ENCODE results near the gene PIP5K1B.

PIP5K1B gene

GRCh38 chr9:68914751-68915150 is 209.7 kb downstream of the PIP5K1B start:
- Histone ChIP-seq H3K36me3 (ENCODE audit: control insufficient read depth, low read length) (no peaks in the 10 kb centered on the region), H3K4me1 (ENCODE audit: control insufficient read depth, low read length) (peaks cover 8% of the 10 kb centered on the region)

GRCh38 chr9:68919661-68920060 is 214.6 kb downstream of the PIP5K1B start:
- no peaks in the 10 kb centered on the region for H3K9me2 ChIP-seq (replicated peaks; ENCODE audit: control insufficient read depth, low read length)
- no peaks in the 10 kb centered on the region for H4K20me1 ChIP-seq (ENCODE audit: control insufficient read depth, insufficient read depth, low read depth, low read length)
- no peak overlapping the region for H3K27ac ChIP-seq (ENCODE audit: low read depth, low read length)
- peak overlapping the region; percentile 45 for H3K4me3 ChIP-seq (ENCODE audit: low read length)
- H3K9me3 ChIP-seq (ENCODE audit: control insufficient read depth, insufficient read depth, low read length), result no peaks in the 10 kb centered on the region
- peak overlapping the region; percentile 63 for H3K4me2 ChIP-seq (ENCODE audit: low read length)
- peaks cover 19% of the 10 kb centered on the region for H3K4me1 ChIP-seq (ENCODE audit: control insufficient read depth, low read length)
- H3K27me3 ChIP-seq (ENCODE audit: control insufficient read depth, low read length), result peaks cover 25% of the 10 kb centered on the region
- H3K36me3 ChIP-seq (ENCODE audit: control insufficient read depth, low read length), result no peaks in the 10 kb centered on the region
- H3K79me2 ChIP-seq (ENCODE audit: control insufficient read depth, low read length), result no peaks in the 10 kb centered on the region
- peaks cover 8% of the 10 kb centered on the region for H3F3A ChIP-seq (ENCODE audit: control insufficient read depth, insufficient read depth)
- TF ChIP-seq EZH2phosphoT487 (IDR thresholded peaks at IDR 0.05; ENCODE audit: borderline replicate concordance, low read length) (no peak), CTCF (IDR thresholded peaks at IDR 0.05; ENCODE audit: low read depth, low read length, poor library complexity, severe bottlenecking) (no peak)

More at GRCh38 chr9:68914751-68915150, 209.7 kb downstream of the PIP5K1B start:
- Histone ChIP-seq H3K4me3 (ENCODE audit: low read length) (no peak overlapping the region), H3K27ac (ENCODE audit: low read depth, low read length) (no peak overlapping the region), H3K79me2 (ENCODE audit: control insufficient read depth, low read length) (no peaks in the 10 kb centered on the region), H4K20me1 (ENCODE audit: control insufficient read depth, insufficient read depth, low read depth, low read length) (no peaks in the 10 kb centered on the region), H3F3A (ENCODE audit: control insufficient read depth, insufficient read depth) (peaks cover 5% of the 10 kb centered on the region), H3K9me2 (replicated peaks; ENCODE audit: control insufficient read depth, low read length) (no peaks in the 10 kb centered on the region), H3K9me3 (ENCODE audit: control insufficient read depth, insufficient read depth, low read length) (no peaks in the 10 kb centered on the region), H3K27me3 (ENCODE audit: control insufficient read depth, low read length) (peaks cover 27% of the 10 kb centered on the region), H3K4me2 (ENCODE audit: low read length) (no peak overlapping the region)
- TF ChIP-seq EZH2phosphoT487 (IDR thresholded peaks at IDR 0.05; ENCODE audit: borderline replicate concordance, low read length) (no peak), CTCF (IDR thresholded peaks at IDR 0.05; ENCODE audit: low read depth, low read length, poor library complexity, severe bottlenecking) (no peak)

- Histone ChIP-seq H3K9me3 (ENCODE audit: control insufficient read depth, insufficient read depth, low read length) (no peaks in the 10 kb centered on the region), H3K79me2 (ENCODE audit: control insufficient read depth, low read length) (no peaks in the 10 kb centered on the region), H3K4me1 (ENCODE audit: control insufficient read depth, low read length) (peaks cover 19% of the 10 kb centered on the region), H3K36me3 (ENCODE audit: control insufficient read depth, low read length) (no peaks in the 10 kb centered on the region), H3K4me2 (ENCODE audit: low read length) (no peak overlapping the region), H3K27ac (ENCODE audit: low read depth, low read length) (no peak overlapping the region), H3K4me3 (ENCODE audit: low read length) (no peak overlapping the region), H4K20me1 (ENCODE audit: control insufficient read depth, insufficient read depth, low read depth, low read length) (no peaks in the 10 kb centered on the region), H3F3A (ENCODE audit: control insufficient read depth, insufficient read depth) (peaks cover 8% of the 10 kb centered on the region), H3K9me2 (replicated peaks; ENCODE audit: control insufficient read depth, low read length) (no peaks in the 10 kb centered on the region), H3K27me3 (ENCODE audit: control insufficient read depth, low read length) (peaks cover 20% of the 10 kb centered on the region)
- no peak for TF ChIP-seq CTCF (IDR thresholded peaks at IDR 0.05; ENCODE audit: low read depth, low read length, poor library complexity, severe bottlenecking)
These were observed 215.9 kb downstream of the PIP5K1B start for GRCh38 chr9:68920921-68921320.

GRCh38 chr9:68923480-68923879 is 218.4 kb downstream of the PIP5K1B start:
- Histone ChIP-seq H3K9me3 (ENCODE audit: control insufficient read depth, insufficient read depth, low read length) (no peaks in the 10 kb centered on the region), H3F3A (ENCODE audit: control insufficient read depth, insufficient read depth) (peaks cover 8% of the 10 kb centered on the region), H3K9me2 (replicated peaks; ENCODE audit: control insufficient read depth, low read length) (no peaks in the 10 kb centered on the region), H4K20me1 (ENCODE audit: control insufficient read depth, insufficient read depth, low read depth, low read length) (no peaks in the 10 kb centered on the region), H3K36me3 (ENCODE audit: control insufficient read depth, low read length) (no peaks in the 10 kb centered on the region), H3K27me3 (ENCODE audit: control insufficient read depth, low read length) (peaks cover 18% of the 10 kb centered on the region), H3K4me3 (ENCODE audit: low read length) (no peak overlapping the region), H3K4me2 (ENCODE audit: low read length) (no peak overlapping the region), H3K27ac (ENCODE audit: low read depth, low read length) (no peak overlapping the region), H3K4me1 (ENCODE audit: control insufficient read depth, low read length) (peaks cover 15% of the 10 kb centered on the region), H3K79me2 (ENCODE audit: control insufficient read depth, low read length) (no peaks in the 10 kb centered on the region)
- TF ChIP-seq EZH2phosphoT487 (IDR thresholded peaks at IDR 0.05; ENCODE audit: borderline replicate concordance, low read length) (no peak), CTCF (IDR thresholded peaks at IDR 0.05; ENCODE audit: low read depth, low read length, poor library complexity, severe bottlenecking) (no peak)
